Non-pigmented ciliary epithelial cell (primary cell): Measurements from ENCODE around the gene OR5M11.
"Not testable (repeated sequence)": the region's sequence is repeated elsewhere in the genome, so short reads cannot be mapped to it uniquely, and the experiment has no call there.

Source experiments
- DNase-seq: peaks from one replicate; pipeline ENCODE4 v3.0.0-alpha.2; 2010; ENCODE audit warnings: low read depth

The OR5M11 gene

GRCh38 chr11:56543157-56543556 lies at the start of gene OR5M11:
Gene OR5M11 (minus strand): TSS chr11:56543257. CDS start chr11:56543257, 0 bp downstream.
- no peak for DNase-seq

DNA sequence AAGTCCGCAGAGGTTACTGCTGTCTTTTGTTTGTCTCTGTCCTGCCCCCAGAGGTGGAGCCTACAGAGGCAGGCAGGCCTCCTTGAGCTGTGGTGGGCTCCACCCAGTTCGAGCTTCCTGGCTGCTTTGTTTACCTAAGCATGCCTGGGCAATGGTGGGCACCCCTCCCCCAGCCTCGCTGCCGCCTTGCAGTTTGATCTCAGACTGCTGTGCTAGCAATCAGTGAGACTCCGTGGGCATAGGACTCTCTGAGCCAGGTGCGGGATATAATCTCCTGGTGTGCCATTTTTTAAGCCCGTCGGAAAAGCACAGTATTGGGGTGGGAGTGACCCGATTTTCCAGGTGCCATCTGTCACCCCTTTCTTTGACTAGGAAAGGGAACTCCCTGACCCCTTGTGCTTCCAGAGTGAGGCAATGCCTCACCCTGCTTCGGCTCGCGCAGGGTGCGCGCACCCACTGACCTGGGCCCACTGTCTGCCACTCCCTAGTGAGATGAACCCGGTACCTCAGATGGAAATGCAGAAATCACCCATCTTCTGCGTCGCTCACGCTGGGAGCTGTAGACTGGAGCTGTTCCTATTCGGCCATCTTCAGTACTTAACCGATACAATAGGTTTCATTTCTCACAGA lies 49.1 kb upstream of the OR5M11 start:
- DNase-seq = not testable (repeated sequence)

DNA sequence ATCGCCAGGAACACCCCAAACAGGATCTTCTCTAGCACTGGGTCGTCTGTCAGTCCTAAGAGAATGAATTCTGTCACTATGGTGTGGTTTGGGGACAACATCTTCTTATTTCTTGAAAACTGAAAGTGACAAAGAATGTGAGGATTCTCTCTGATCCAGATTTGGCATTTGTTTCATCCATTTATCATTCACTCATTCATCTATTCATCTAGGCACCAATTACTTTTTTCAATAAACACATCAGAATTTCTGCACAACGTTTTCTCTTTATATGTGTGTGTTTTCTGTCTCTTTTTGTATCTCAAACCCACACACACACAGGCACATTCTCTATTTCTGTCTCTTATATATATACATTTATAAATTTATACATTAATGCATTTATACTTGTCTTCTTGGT lies 34.6 kb upstream of the OR5M11 start, which contains the start of gene OR5M10:
Gene OR5M10 (minus strand): TSS at position 101 of the 400 bp plus-strand sequence. CDS start 0 bp downstream, at position 101.
- DNase-seq = no peak

- no peak for DNase-seq
Measured at GRCh38 chr11:56558574-56558973, 15.5 kb upstream of the OR5M11 start.

DNA sequence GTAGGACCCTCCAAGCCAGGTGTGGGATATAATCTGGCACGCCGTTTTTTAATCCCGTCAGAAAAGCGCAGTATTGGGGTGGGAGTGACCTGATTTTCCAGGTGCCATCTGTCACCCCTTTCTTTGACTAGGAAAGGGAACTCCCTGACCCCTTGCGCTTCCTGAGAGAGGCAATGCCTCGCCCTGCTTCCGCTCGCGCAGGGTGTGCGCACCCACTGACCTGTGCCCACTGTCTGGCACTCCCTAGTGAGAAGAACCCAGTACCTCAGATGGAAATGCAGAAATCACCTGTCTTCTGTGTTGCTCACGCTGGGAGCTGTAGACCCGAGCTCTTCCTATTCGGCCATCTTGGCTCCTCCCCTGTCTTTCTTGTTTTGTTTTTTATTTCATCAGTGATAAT lies 11.6 kb upstream of the OR5M11 start:
- not testable (repeated sequence) for DNase-seq

GRCh38 chr11:56545531-56545930 lies 2.5 kb upstream of the OR5M11 start:
- no peak for DNase-seq

DNA sequence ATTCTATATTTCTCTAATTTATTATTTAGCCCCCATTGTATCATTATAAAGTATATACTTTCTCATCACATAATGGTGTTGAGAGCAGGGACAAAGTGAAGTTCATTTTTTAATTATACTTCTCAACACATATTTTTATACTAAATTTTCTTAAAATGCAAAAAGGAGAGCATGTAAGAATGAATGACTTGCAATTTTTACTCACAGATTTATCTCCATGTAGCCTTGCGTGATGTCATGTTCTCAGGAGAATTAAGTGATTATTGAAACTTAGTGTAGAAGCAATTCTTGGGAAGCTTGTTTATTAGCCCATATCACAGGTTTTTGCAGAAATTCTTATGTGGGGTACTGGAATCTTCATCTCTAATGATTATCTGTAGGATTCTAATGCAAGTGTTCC lies 682 bp upstream of the OR5M11 start:
- DNase-seq = no peak

- DNase-seq = no peak
Measured at GRCh38 chr11:56533054-56533740, 9.9 kb downstream of the OR5M11 start.

GRCh38 chr11:56531856-56532255 lies 11.2 kb downstream of the OR5M11 start:
- no peak for DNase-seq

GRCh38 chr11:56522008-56522407 lies 21.0 kb downstream of the OR5M11 start:
- no peak for DNase-seq

DNA sequence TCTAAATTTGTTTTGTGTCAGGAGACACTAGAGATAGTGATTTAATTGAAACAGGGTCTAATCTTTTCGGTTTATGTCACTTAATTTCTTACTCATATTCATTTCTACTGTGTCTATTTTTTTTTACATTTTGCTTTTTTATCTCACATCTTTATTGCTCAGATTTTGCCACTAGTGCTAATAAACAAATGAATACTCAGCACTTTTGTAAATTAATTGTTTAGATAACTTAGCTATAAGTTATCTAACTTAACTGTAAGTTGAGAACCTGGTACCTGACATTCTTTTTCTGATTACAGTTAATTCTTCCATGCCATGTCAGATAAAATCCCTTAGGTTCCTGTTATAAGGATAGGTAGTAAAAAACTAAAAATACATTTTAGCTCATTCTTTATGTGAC lies 29.8 kb downstream of the OR5M11 start:
- DNase-seq = no peak

GRCh38 chr11:56509439-56509838 lies 33.6 kb downstream of the OR5M11 start:
- no peak for DNase-seq

DNA sequence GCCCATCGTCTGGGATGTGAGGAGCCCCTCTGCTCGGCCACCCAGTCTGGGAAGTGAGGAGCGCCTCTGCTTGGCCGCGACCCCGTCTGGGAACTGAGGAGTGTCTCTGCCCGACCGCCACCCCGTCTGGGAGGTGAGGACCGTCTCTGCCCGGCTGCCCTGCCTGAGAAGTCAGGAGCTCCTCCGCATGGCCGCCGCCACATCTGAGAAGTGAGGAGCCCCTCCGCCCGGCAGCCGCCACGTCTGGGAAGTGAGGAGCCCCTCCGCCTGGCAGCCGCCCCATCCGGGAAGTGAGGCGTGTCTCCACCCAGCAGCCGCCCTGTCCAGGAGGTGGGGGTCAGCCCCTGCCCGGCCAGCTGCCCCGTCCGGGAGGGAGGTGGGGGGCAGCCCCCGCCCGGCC lies 46.0 kb downstream of the OR5M11 start:
- no peak for DNase-seq

GRCh38 chr11:56495117-56495516 lies 47.9 kb downstream of the OR5M11 start:
- DNase-seq = no peak
